SU-DHL-6 (cell line): ENCODE data around the gene LPCAT2.

Experiments
- H2AFZ ChIP-seq: fragments of 200-600 bp; sonication (generic); 2 replicates; pipeline ENCODE4 v1.6.1; 2014; ENCODE audit warnings: low read depth, mild to moderate bottlenecking, moderate library complexity, mixed read lengths, antibody characterized with exemption, low read length; ENCODE audit not compliant: severe bottlenecking
- H3F3A ChIP-seq: fragments of 200-600 bp; shearing (Covaris generic); 2 replicates; pipeline ENCODE4 v1.6.0; 2016; ENCODE audit warnings: antibody characterized with exemption, mild to moderate bottlenecking; ENCODE audit not compliant: insufficient read depth
- H3K27ac ChIP-seq: fragments of 200-600 bp; sonication (generic); 2 replicates; pipeline ENCODE4 v1.5.1; 2016; ENCODE audit warnings: low read depth, mild to moderate bottlenecking, low read length, moderate library complexity, mixed read lengths
- H3K27me3 ChIP-seq: fragments of 200-600 bp; sonication (generic), shearing (Covaris generic); 2 replicates; pipeline ENCODE4 v1.6.0; 2014; ENCODE audit warnings: mild to moderate bottlenecking, low read length
- H3K36me3 ChIP-seq: fragments of 200-600 bp; sonication (generic); 2 replicates; pipeline ENCODE4 v1.6.1; 2014; ENCODE audit warnings: mild to moderate bottlenecking, low read length, mixed read lengths
- H3K4me2 ChIP-seq: fragments of 300-600, 200-600 bp; shearing (Covaris generic), sonication (generic); 2 replicates; pipeline ENCODE4 v1.6.0; 2014; ENCODE audit warnings: low read length, low read depth, mild to moderate bottlenecking; ENCODE audit not compliant: poor library complexity, severe bottlenecking
- H3K4me3 ChIP-seq: fragments of 200-600 bp; sonication (generic); 2 replicates; pipeline ENCODE4 v1.5.1; 2014; ENCODE audit warnings: antibody characterized with exemption, low read length, mild to moderate bottlenecking, mixed read lengths; ENCODE audit not compliant: insufficient read depth, poor library complexity, severe bottlenecking
- H3K79me2 ChIP-seq: fragments of 200-600 bp; sonication (generic); 2 replicates; pipeline ENCODE4 v1.6.1; 2014; ENCODE audit warnings: mild to moderate bottlenecking, low read length, moderate library complexity; ENCODE audit not compliant: insufficient read depth
- H3K9ac ChIP-seq: fragments of 200-600 bp; sonication (generic); 2 replicates; pipeline ENCODE4 v1.7.0; 2014; ENCODE audit warnings: mild to moderate bottlenecking, low read length
- H3K9me2 ChIP-seq: fragments of 200-600 bp; sonication (generic); replicated peaks from 2 replicates; pipeline ENCODE4 v1.6.1; 2014; ENCODE audit warnings: low read length; ENCODE audit not compliant: insufficient read depth
- H3K9me3 ChIP-seq: fragments of 200-600 bp; sonication (generic); 2 replicates; pipeline ENCODE4 v1.6.1; 2014; ENCODE audit warnings: low read length, mixed read lengths; ENCODE audit not compliant: insufficient read depth
- H4K20me1 ChIP-seq: fragments of 200-600 bp; sonication (generic); 2 replicates; pipeline ENCODE4 v1.6.1; 2014; ENCODE audit warnings: low read depth, mild to moderate bottlenecking, antibody characterized with exemption, low read length, moderate library complexity, mixed read lengths
- CTCF ChIP-seq: fragments of 200-600 bp; sonication (generic); IDR thresholded peaks from one replicate; pipeline ENCODE4 v1.5.1; 2017; ENCODE audit warnings: antibody characterized with exemption, mild to moderate bottlenecking, low read length, moderate library complexity; ENCODE audit not compliant: insufficient read depth, poor library complexity, severe bottlenecking
- EZH2phosphoT487 ChIP-seq: fragments of 200-600 bp; sonication (generic), shearing (Covaris generic); conservative IDR thresholded peaks from 2 replicates; pipeline ENCODE4 v1.6.1; 2018; ENCODE audit warnings: mild to moderate bottlenecking, antibody characterized with exemption, low read length, moderate library complexity, mixed read lengths

The LPCAT2 gene

GRCh38 chr16:55491691-55492090, 17.2 kb upstream of the LPCAT2 start:
- Histone ChIP-seq H3K9me3 (no peaks in the 10 kb centered on the region), H4K20me1 (no peaks in the 10 kb centered on the region), H3K36me3 (no peaks in the 10 kb centered on the region), H3K79me2 (no peaks in the 10 kb centered on the region), H3K9ac (no peak overlapping the region), H3K27ac (no peak overlapping the region), H3K4me2 (no peak overlapping the region), H3K4me3 (no peak overlapping the region), H3K9me2 (no peaks in the 10 kb centered on the region), H3F3A (no peaks in the 10 kb centered on the region), H3K27me3 (no peaks in the 10 kb centered on the region), H2AFZ (no peak overlapping the region)
- TF ChIP-seq CTCF (no peak), EZH2phosphoT487 (no peak)

DNA sequence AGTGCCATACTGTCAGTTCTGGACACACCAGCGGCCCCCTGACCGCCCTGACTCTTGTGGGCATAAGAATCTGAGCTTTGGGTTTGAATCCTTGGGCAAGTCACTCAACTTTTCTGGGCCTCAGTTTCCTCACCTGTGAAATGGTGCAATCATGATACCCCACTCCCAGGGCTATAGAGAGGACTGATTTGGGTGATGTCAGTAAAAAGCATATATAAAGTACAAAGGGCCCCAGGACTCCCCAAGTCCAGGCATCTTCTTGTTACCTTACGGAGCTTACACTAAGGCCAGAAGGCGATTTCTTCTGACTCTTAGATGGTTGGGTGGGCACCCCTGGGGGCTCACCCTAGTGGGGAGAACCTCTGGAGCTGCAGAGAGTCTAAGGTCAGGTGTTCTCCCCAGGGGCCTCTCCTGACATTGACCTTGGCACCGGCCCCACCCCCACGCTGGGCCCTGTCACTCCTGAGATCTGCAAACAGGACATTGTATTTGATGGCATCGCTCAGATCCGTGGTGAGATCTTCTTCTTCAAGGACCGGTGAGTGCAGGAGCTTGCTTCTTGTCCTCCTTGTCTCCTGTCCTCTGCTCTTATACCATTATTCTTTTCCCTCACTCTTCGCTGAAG, 16.0 kb upstream of the LPCAT2 start:
- H3K36me3 ChIP-seq: no peaks in the 10 kb centered on the region
- H3K9me2 ChIP-seq: no peaks in the 10 kb centered on the region
- no peaks in the 10 kb centered on the region for H3K79me2 ChIP-seq
- H3K27ac ChIP-seq: no peak overlapping the region
- TF ChIP-seq EZH2phosphoT487: no peak
- TF ChIP-seq CTCF: no peak
- no peaks in the 10 kb centered on the region for H3K9me3 ChIP-seq
- no peaks in the 10 kb centered on the region for H4K20me1 ChIP-seq
- no peak overlapping the region for H3K4me2 ChIP-seq
- no peak overlapping the region for H3K4me3 ChIP-seq
- H2AFZ ChIP-seq: no peak overlapping the region
- H3F3A ChIP-seq: no peaks in the 10 kb centered on the region
- H3K9ac ChIP-seq: no peak overlapping the region
- no peaks in the 10 kb centered on the region for H3K27me3 ChIP-seq

DNA sequence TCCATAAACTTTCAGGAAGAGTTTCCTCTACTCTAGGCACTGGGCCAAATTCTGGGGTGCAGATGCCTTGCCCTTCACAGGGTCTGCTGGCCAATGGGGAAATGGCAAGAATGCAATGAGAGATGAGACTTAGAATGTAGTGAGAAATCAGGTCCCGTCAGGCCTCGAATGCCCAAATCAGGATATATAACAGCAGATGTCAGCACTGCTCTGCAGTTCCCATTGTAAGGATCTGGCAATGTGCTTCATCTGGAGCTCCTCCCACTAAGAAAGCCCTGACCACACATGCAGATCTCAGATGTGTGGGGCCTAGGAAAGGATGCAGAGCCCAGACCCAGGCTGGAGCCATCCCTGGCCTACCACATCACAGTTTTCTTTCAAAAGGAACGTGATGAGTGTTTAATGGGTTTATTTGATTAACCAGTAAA, 13.9 kb upstream of the LPCAT2 start:
- H3K79me2 ChIP-seq: no peaks in the 10 kb centered on the region
- no peak overlapping the region for H2AFZ ChIP-seq
- H3K36me3 ChIP-seq: no peaks in the 10 kb centered on the region
- H3K9me2 ChIP-seq: no peaks in the 10 kb centered on the region
- TF ChIP-seq CTCF (no peak), EZH2phosphoT487 (no peak)
- no peak overlapping the region for H3K4me2 ChIP-seq
- no peaks in the 10 kb centered on the region for H3K9me3 ChIP-seq
- no peak overlapping the region for H3K9ac ChIP-seq
- no peaks in the 10 kb centered on the region for H3F3A ChIP-seq
- no peak overlapping the region for H3K27ac ChIP-seq
- no peak overlapping the region for H3K4me3 ChIP-seq
- no peaks in the 10 kb centered on the region for H3K27me3 ChIP-seq
- H4K20me1 ChIP-seq: no peaks in the 10 kb centered on the region
